Transverse colon (tissue), 4 donors: Measurements from ENCODE around the gene KRT5.

Experiments
- EP300 ChIP-seq: sonication (generic); formaldehyde crosslinking; IDR thresholded peaks from one replicate; pipeline ENCODE4 v1.6.1; 2017; ENCODE audit warnings: antibody characterized with exemption, low read depth
- POLR2A ChIP-seq: fragments of 450-650 bp; IDR thresholded peaks from one replicate; pipeline ENCODE4 v1.6.1; 2016; ENCODE audit warnings: antibody characterized with exemption, mild to moderate bottlenecking, moderate library complexity
- POLR2AphosphoS5 ChIP-seq, 3 donors: sonication (generic); formaldehyde crosslinking; IDR thresholded peaks; one replicate each; pipeline ENCODE4 v1.6.1; 2016; ENCODE audit warnings: antibody characterized with exemption in 3 of 3
- TF ChIP-seq, protein P1 (sequence below), 5 experiments: fragments of 200-600 bp in 3 of 5; fragments of 450-650 bp in 2 of 5; sonication (generic) in 3 of 5; IDR thresholded peaks; 1 replicate in 2 of 5; 2 replicates in 3 of 5; pipeline ENCODE4 v1.5.1; 2016 to 2017; ENCODE audit warnings: antibody characterized with exemption in 5 of 5, inconsistent platforms in 3 of 5, mild to moderate bottlenecking in 2 of 5, moderate library complexity in 1 of 5

DNA sequence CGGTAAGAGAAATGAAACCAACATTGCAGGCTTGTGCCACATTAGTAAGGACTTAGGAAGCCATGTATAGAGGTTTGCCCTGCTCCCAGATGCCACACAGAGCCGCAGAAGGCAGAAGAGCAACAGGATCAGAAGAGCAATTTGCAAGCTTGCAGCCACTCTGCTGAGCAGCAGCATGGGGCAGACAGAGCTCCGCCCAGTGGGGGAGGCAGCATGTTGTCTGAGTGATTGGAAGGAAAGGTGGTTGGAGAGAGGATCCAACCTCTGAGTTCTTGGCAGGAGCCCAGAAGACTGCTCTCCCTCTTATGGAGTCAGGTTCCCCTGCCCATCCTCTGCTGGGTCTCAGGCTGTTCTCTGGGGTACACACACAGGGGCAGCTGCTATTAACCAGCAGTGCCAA is 24.8 kb downstream of the KRT5 start:
- TF ChIP-seq, protein P1, sequence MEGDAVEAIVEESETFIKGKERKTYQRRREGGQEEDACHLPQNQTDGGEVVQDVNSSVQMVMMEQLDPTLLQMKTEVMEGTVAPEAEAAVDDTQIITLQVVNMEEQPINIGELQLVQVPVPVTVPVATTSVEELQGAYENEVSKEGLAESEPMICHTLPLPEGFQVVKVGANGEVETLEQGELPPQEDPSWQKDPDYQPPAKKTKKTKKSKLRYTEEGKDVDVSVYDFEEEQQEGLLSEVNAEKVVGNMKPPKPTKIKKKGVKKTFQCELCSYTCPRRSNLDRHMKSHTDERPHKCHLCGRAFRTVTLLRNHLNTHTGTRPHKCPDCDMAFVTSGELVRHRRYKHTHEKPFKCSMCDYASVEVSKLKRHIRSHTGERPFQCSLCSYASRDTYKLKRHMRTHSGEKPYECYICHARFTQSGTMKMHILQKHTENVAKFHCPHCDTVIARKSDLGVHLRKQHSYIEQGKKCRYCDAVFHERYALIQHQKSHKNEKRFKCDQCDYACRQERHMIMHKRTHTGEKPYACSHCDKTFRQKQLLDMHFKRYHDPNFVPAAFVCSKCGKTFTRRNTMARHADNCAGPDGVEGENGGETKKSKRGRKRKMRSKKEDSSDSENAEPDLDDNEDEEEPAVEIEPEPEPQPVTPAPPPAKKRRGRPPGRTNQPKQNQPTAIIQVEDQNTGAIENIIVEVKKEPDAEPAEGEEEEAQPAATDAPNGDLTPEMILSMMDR (IDR thresholded peaks at IDR 0.05): no peak
- TF ChIP-seq POLR2AphosphoS5 (IDR thresholded peaks at IDR 0.05): no peak
- TF ChIP-seq POLR2A: no peak
- no peak for TF ChIP-seq EP300
